H1 (cell line): ENCODE results near the gene CD63. TPM values are rescaled to one million over a fixed set of nuclear protein-coding genes. Genes with fewer than 3 reads are reported as not detected.

Experiments
- ASH2L ChIP-seq: fragments of 200-600, 300-600 bp; sonication (generic); IDR thresholded peaks from one replicate; pipeline ENCODE4 v1.7.1; 2017; ENCODE audit warnings: low read length
- BCL11A ChIP-seq, 2 experiments: IDR thresholded peaks; one replicate each; pipeline ENCODE4 v1.6.1; 2011; ENCODE audit warnings: low read depth in 2 of 2, low read length in 2 of 2, mild to moderate bottlenecking in 2 of 2
- BRCA1 ChIP-seq: IDR thresholded peaks from 2 replicates; pipeline ENCODE4 v1.6.1; 2012; ENCODE audit warnings: low read depth, low read length, improper control_type of control experiment
- CBX5 ChIP-seq: fragments of 300-800, 300-1000 bp; sonication (generic); IDR thresholded peaks from 2 replicates; pipeline ENCODE4 v1.7.1; 2016; ENCODE audit warnings: antibody characterized with exemption, low read length, low read depth
- CEBPB ChIP-seq: IDR thresholded peaks from 2 replicates; pipeline ENCODE4 v1.6.1; 2012; ENCODE audit warnings: low read depth, low read length
- CREB1 ChIP-seq: IDR thresholded peaks from 2 replicates; pipeline ENCODE4 v1.6.1; 2012; ENCODE audit warnings: inconsistent platforms
- E2F6 ChIP-seq: IDR thresholded peaks from 2 replicates; pipeline ENCODE4 v1.6.1; 2012; ENCODE audit warnings: inconsistent platforms
- EGR1 ChIP-seq: IDR thresholded peaks from 2 replicates; pipeline ENCODE4 v1.6.1; 2011; ENCODE audit warnings: low read depth, low read length, borderline replicate concordance
- EZH2 ChIP-seq: fragments of 200-600 bp; sonication (generic); IDR thresholded peaks from 2 replicates; pipeline ENCODE4 v1.7.1; 2012; ENCODE audit warnings: low read depth, mild to moderate bottlenecking, moderate library complexity, low read length, inconsistent platforms; ENCODE audit not compliant: severe bottlenecking
- FOSL1 ChIP-seq: IDR thresholded peaks from 2 replicates; pipeline ENCODE4 v1.6.1; 2011; ENCODE audit warnings: mild to moderate bottlenecking, low read depth, low read length, moderate library complexity; ENCODE audit not compliant: insufficient read depth
- GABPA ChIP-seq: IDR thresholded peaks from 2 replicates; pipeline ENCODE4 v1.6.1; 2011; ENCODE audit warnings: mild to moderate bottlenecking, low read length, moderate library complexity, borderline replicate concordance; ENCODE audit not compliant: insufficient read depth
- GTF2F1 ChIP-seq: IDR thresholded peaks from 2 replicates; pipeline ENCODE4 v1.6.1; 2012; ENCODE audit warnings: low read depth, low read length, improper control_type of control experiment, borderline replicate concordance
- HDAC6 ChIP-seq: IDR thresholded peaks from one replicate; pipeline ENCODE4 v1.7.1; 2012; ENCODE audit warnings: low read depth, mild to moderate bottlenecking, inconsistent platforms, low read length, moderate library complexity
- JUN ChIP-seq: IDR thresholded peaks from 2 replicates; pipeline ENCODE4 v1.6.1; 2011; ENCODE audit warnings: low read depth, mild to moderate bottlenecking, improper control_type of control experiment, low read length
- MAFK ChIP-seq: IDR thresholded peaks from 2 replicates; pipeline ENCODE4 v1.6.1; 2012; ENCODE audit warnings: low read depth, mild to moderate bottlenecking, improper control_type of control experiment, low read length
- MAX ChIP-seq: IDR thresholded peaks from 2 replicates; pipeline ENCODE4 v1.6.1; 2012; ENCODE audit warnings: inconsistent platforms
- POLR2A ChIP-seq, 2 experiments: IDR thresholded peaks; 1 replicate in 1 of 2; 2 replicates in 1 of 2; pipeline ENCODE4 v1.6.1; 2011; ENCODE audit warnings: low read depth in 2 of 2, low read length in 2 of 2, mild to moderate bottlenecking in 2 of 2; ENCODE audit errors: control extremely low read depth in 1 of 2
- POU5F1 ChIP-seq: IDR thresholded peaks from 2 replicates; pipeline ENCODE4 v1.6.1; 2011; ENCODE audit warnings: low read depth, mild to moderate bottlenecking, low read length, moderate library complexity
- RFX5 ChIP-seq: IDR thresholded peaks from 2 replicates; pipeline ENCODE4 v1.6.1; 2011; ENCODE audit warnings: low read depth, low read length, improper control_type of control experiment, borderline replicate concordance
- RNF2 ChIP-seq: fragments of 200-900, 300-1000 bp; sonication (generic); IDR thresholded peaks from 2 replicates; pipeline ENCODE4 v1.7.1; 2016; ENCODE audit warnings: borderline replicate concordance, low read depth, mild to moderate bottlenecking, antibody characterized with exemption, low read length; ENCODE audit not compliant: poor library complexity, severe bottlenecking; ENCODE audit errors: missing control alignments
- RXRA ChIP-seq: IDR thresholded peaks from 2 replicates; pipeline ENCODE4 v1.6.1; 2011; ENCODE audit warnings: low read depth, mild to moderate bottlenecking, low read length, moderate library complexity; ENCODE audit not compliant: insufficient read depth
- SIX5 ChIP-seq: IDR thresholded peaks from 2 replicates; pipeline ENCODE4 v1.6.1; 2011; ENCODE audit warnings: mild to moderate bottlenecking, low read depth, low read length
- SP4 ChIP-seq: IDR thresholded peaks from 2 replicates; pipeline ENCODE4 v1.6.1; 2012; ENCODE audit warnings: low read length, inconsistent platforms
- TEAD4 ChIP-seq: IDR thresholded peaks from 2 replicates; pipeline ENCODE4 v1.6.1; 2012; ENCODE audit warnings: low read depth, low read length, inconsistent platforms, mixed read lengths
- ZNF274 ChIP-seq: IDR thresholded peaks from 2 replicates; pipeline ENCODE4 v1.7.0; 2012; ENCODE audit warnings: low read length, borderline replicate concordance; ENCODE audit errors: extremely low read depth
- polyA plus RNA-seq, 7 experiments: library from polyadenylated mRNA; depleted of rRNA in 3 of 7; stranded (reverse) in 5 of 7; unstranded in 2 of 7; fragments of >200 nt in 5 of 7; fragments of 200-250 nt in 2 of 7; gene quantifications; 1 replicate in 5 of 7; 2 replicates in 1 of 7; 4 replicates in 1 of 7; pipeline versions ENCODE4 v1.2.1 to v1.2.3, GENCODE V29; 2011 to 2013; ENCODE audit warnings: missing spikeins in 2 of 7, mixed read lengths in 2 of 7
- total RNA-seq: library from RNA; stranded (reverse); fragmentation: NEBNext Ultra II Directional; extraction: Animal tissue kit (Norgen Biotek cat#: 25700); gene quantifications from 2 replicates; pipeline ENCODE4 v1.2.1, GENCODE V29; 2021

Gene CD63
- total and polyA plus RNA-seq, 2 of the 8 experiments (the other 6 are each of a cell fraction or from before 2014, with no cell fraction given) = 440 to 526 TPM

- TF ChIP-seq RXRA = no peak
- no peak for TF ChIP-seq HDAC6
- no peak for TF ChIP-seq E2F6
- 0 out of 2 replicates have a peak, but pooled peaks have one; percentile 5 for TF ChIP-seq TEAD4
- TF ChIP-seq CBX5 = no peak
- TF ChIP-seq CEBPB = no peak
- peak; percentile 69; the same call in 1 of the 2 replicates for TF ChIP-seq CREB1
- no peak for TF ChIP-seq GTF2F1
- no peak for TF ChIP-seq POU5F1
- TF ChIP-seq JUN = no peak
- TF ChIP-seq MAX = peak; percentile 52
- no peak for TF ChIP-seq POLR2A (IDR thresholded peaks at IDR 0.05; ENCODE audit: control extremely low read depth in 1 of 2, low read depth in 2 of 2, low read length in 2 of 2)
- TF ChIP-seq RNF2 = no peak
- peak; percentile 11; the same call in 1 of the 2 replicates for TF ChIP-seq BRCA1
- TF ChIP-seq ASH2L = peak; percentile 36
- TF ChIP-seq MAFK = peak; percentile 89
- TF ChIP-seq ZNF274 = no peak
- no peak for TF ChIP-seq SIX5
- no peak for TF ChIP-seq GABPA
- no peak for TF ChIP-seq RFX5
- TF ChIP-seq EZH2 = no peak
- no peak for TF ChIP-seq FOSL1
- TF ChIP-seq SP4 = no peak
- TF ChIP-seq BCL11A (IDR thresholded peaks at IDR 0.05; ENCODE audit: low read depth in 2 of 2, low read length in 2 of 2) = no peak
- TF ChIP-seq EGR1 = no peak
Measured at GRCh38 chr12:55736780-55737580, 8.2 kb upstream of the CD63 start (continued).
